HepG2 (cell line): ENCODE measurements around the gene GNB1. TPM values are rescaled to one million over a fixed set of nuclear protein-coding genes. Genes with fewer than 3 reads are reported as not detected.

Experiments
- ATF2 ChIP-seq: sonication (generic); formaldehyde crosslinking; IDR thresholded peaks from 2 replicates; pipeline ENCODE4 v1.4.0; 2020; ENCODE audit warnings: missing genetic modification reagents
- CBX5 ChIP-seq: sonication (generic); formaldehyde crosslinking; IDR thresholded peaks from 2 replicates; pipeline ENCODE4 v1.4.0; 2020; ENCODE audit warnings: missing genetic modification reagents, borderline replicate concordance
- CENPT ChIP-seq: sonication (generic); formaldehyde crosslinking; IDR thresholded peaks from 2 replicates; pipeline ENCODE4 v1.8.0; 2022; ENCODE audit warnings: low read depth, mild to moderate bottlenecking, moderate library complexity, missing genetic modification reagents
- E2F1 ChIP-seq: sonication (generic); formaldehyde crosslinking; IDR thresholded peaks from 2 replicates; pipeline ENCODE4 v1.5.0; 2020; ENCODE audit warnings: missing genetic modification reagents
- ISX ChIP-seq: sonication (generic); formaldehyde crosslinking; conservative IDR thresholded peaks from 2 replicates; pipeline ENCODE4 v1.5.0; 2020; ENCODE audit warnings: missing genetic modification reagents
- JARID2 ChIP-seq: sonication (generic); formaldehyde crosslinking; IDR thresholded peaks from 2 replicates; pipeline ENCODE4 v1.8.1; 2023; ENCODE audit warnings: missing genetic modification reagents, inconsistent platforms; ENCODE audit not compliant: insufficient replicate concordance
- KLF12 ChIP-seq: sonication (generic); formaldehyde crosslinking; IDR thresholded peaks from 2 replicates; pipeline ENCODE4 v1.4.0; 2020; ENCODE audit warnings: missing genetic modification reagents, borderline replicate concordance
- ONECUT2 ChIP-seq: sonication (generic); formaldehyde crosslinking; IDR thresholded peaks from 2 replicates; pipeline ENCODE4 v1.4.0; 2020; ENCODE audit warnings: missing genetic modification reagents
- PHF21A ChIP-seq: sonication (generic); formaldehyde crosslinking; IDR thresholded peaks from 2 replicates; pipeline ENCODE4 v1.5.0; 2020; ENCODE audit warnings: mild to moderate bottlenecking, missing genetic modification reagents
- POGK ChIP-seq: sonication (generic); formaldehyde crosslinking; conservative IDR thresholded peaks from 2 replicates; pipeline ENCODE4 v1.8.0; 2022; ENCODE audit warnings: mild to moderate bottlenecking, moderate library complexity, missing genetic modification reagents
- POLR2AphosphoS5 ChIP-seq: IDR thresholded peaks from 2 replicates; pipeline ENCODE4 v1.6.1; 2012; ENCODE audit warnings: low read depth, low read length
- SSRP1 ChIP-seq: IDR thresholded peaks from 2 replicates; pipeline ENCODE4 v1.6.1; 2016; ENCODE audit warnings: control low read depth
- TBX2 ChIP-seq: sonication (generic); formaldehyde crosslinking; IDR thresholded peaks from 2 replicates; pipeline ENCODE4 v1.5.0; 2020; ENCODE audit warnings: missing genetic modification reagents, mild to moderate bottlenecking, borderline replicate concordance
- ZBTB20 ChIP-seq: sonication (generic); formaldehyde crosslinking; IDR thresholded peaks from 2 replicates; pipeline ENCODE4 v1.8.1; 2023; ENCODE audit warnings: missing genetic modification reagents, low read depth, mild to moderate bottlenecking, borderline replicate concordance
- ZNF431 ChIP-seq: sonication (generic); formaldehyde crosslinking; IDR thresholded peaks from 2 replicates; pipeline ENCODE4 v1.9.0; 2022; ENCODE audit warnings: missing genetic modification reagents, low read depth, mild to moderate bottlenecking, borderline replicate concordance
- polyA plus RNA-seq, 8 experiments: library from polyadenylated mRNA; depleted of rRNA in 3 of 8; stranded (reverse) in 7 of 8; unstranded in 1 of 8; fragments of >200 nt; fragmentation: Illumina TruSeq in 4 of 8; extraction: Trizol in 4 of 8; gene quantifications; 2 replicates each; pipeline versions ENCODE4 v1.2.1 to v1.2.3, GENCODE V29; 2011 to 2016; ENCODE audit warnings: low read depth in 4 of 8, missing spikeins in 1 of 8, mixed read lengths in 1 of 8; ENCODE audit not compliant: insufficient read depth in 1 of 8
- total RNA-seq, 5 experiments: library from RNA; depleted of rRNA; stranded (reverse); fragments of >200 nt; fragmentation: Illumina TruSeq; extraction: Trizol; gene quantifications; 2 replicates each; pipeline ENCODE4 v1.2.3, GENCODE V29; 2016; ENCODE audit warnings: low read depth in 1 of 5
- TF ChIP-seq, protein P1 (sequence below): sonication (generic); formaldehyde crosslinking; IDR thresholded peaks from 2 replicates; pipeline ENCODE4 v1.9.0; 2021; ENCODE audit warnings: mild to moderate bottlenecking, missing genetic modification reagents

GNB1 gene
- total and polyA plus RNA-seq, 2 of the 13 experiments (the other 11 are each of a cell fraction or from before 2014, with no cell fraction given): 66.2 to 327 TPM

GRCh38 chr1:1922956-1923833, 32.3 kb upstream of the GNB1 start (continued):
- peak; percentile 40; the same call in 1 of the 2 replicates for TF ChIP-seq ZBTB20 (CRISPR knock-in tag)
- TF ChIP-seq JARID2 (CRISPR knock-in tag): no peak
- TF ChIP-seq, protein P1, sequence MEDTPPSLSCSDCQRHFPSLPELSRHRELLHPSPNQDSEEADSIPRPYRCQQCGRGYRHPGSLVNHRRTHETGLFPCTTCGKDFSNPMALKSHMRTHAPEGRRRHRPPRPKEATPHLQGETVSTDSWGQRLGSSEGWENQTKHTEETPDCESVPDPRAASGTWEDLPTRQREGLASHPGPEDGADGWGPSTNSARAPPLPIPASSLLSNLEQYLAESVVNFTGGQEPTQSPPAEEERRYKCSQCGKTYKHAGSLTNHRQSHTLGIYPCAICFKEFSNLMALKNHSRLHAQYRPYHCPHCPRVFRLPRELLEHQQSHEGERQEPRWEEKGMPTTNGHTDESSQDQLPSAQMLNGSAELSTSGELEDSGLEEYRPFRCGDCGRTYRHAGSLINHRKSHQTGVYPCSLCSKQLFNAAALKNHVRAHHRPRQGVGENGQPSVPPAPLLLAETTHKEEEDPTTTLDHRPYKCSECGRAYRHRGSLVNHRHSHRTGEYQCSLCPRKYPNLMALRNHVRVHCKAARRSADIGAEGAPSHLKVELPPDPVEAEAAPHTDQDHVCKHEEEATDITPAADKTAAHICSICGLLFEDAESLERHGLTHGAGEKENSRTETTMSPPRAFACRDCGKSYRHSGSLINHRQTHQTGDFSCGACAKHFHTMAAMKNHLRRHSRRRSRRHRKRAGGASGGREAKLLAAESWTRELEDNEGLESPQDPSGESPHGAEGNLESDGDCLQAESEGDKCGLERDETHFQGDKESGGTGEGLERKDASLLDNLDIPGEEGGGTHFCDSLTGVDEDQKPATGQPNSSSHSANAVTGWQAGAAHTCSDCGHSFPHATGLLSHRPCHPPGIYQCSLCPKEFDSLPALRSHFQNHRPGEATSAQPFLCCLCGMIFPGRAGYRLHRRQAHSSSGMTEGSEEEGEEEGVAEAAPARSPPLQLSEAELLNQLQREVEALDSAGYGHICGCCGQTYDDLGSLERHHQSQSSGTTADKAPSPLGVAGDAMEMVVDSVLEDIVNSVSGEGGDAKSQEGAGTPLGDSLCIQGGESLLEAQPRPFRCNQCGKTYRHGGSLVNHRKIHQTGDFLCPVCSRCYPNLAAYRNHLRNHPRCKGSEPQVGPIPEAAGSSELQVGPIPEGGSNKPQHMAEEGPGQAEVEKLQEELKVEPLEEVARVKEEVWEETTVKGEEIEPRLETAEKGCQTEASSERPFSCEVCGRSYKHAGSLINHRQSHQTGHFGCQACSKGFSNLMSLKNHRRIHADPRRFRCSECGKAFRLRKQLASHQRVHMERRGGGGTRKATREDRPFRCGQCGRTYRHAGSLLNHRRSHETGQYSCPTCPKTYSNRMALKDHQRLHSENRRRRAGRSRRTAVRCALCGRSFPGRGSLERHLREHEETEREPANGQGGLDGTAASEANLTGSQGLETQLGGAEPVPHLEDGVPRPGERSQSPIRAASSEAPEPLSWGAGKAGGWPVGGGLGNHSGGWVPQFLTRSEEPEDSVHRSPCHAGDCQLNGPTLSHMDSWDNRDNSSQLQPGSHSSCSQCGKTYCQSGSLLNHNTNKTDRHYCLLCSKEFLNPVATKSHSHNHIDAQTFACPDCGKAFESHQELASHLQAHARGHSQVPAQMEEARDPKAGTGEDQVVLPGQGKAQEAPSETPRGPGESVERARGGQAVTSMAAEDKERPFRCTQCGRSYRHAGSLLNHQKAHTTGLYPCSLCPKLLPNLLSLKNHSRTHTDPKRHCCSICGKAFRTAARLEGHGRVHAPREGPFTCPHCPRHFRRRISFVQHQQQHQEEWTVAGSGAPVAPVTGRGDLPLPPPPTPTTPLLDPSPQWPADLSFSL: 0 out of 2 replicates have a peak, but pooled peaks have one; percentile 36
- TF ChIP-seq ZNF431 (CRISPR knock-in tag): no peak
- TF ChIP-seq ISX (CRISPR knock-in tag): no peak
- no peak for TF ChIP-seq CENPT (CRISPR knock-in tag)
- peak; percentile 87 for TF ChIP-seq PHF21A (CRISPR knock-in tag)
- 0 out of 2 replicates have a peak, but pooled peaks have one; percentile 21 for TF ChIP-seq ATF2 (CRISPR knock-in tag)
- TF ChIP-seq POGK (CRISPR knock-in tag): no peak
- peak; percentile 82; the same call in 1 of the 2 replicates for TF ChIP-seq KLF12 (CRISPR knock-in tag)
- TF ChIP-seq CBX5 (CRISPR knock-in tag): no peak
- peak; percentile 67 for TF ChIP-seq POLR2AphosphoS5
- no peak for TF ChIP-seq E2F1 (CRISPR knock-in tag)
- TF ChIP-seq ONECUT2 (CRISPR knock-in tag): no peak
- TF ChIP-seq SSRP1 (CRISPR knock-in tag): peak; percentile 24; the same call in 1 of the 2 replicates
- peak; percentile 41; the same call in 1 of the 2 replicates for TF ChIP-seq TBX2 (CRISPR knock-in tag)
